ENCODE measurements around the gene CUL4A. TPM values are rescaled to one million over a fixed set of nuclear protein-coding genes. Genes with fewer than 3 reads are reported as not detected.

Gene CUL4A
- total and polyA plus RNA-seq, 2 donors (not counting 3 experiments of a cell fraction or from before 2014, with no cell fraction given): 37.9 to 80.0 TPM

DNA sequence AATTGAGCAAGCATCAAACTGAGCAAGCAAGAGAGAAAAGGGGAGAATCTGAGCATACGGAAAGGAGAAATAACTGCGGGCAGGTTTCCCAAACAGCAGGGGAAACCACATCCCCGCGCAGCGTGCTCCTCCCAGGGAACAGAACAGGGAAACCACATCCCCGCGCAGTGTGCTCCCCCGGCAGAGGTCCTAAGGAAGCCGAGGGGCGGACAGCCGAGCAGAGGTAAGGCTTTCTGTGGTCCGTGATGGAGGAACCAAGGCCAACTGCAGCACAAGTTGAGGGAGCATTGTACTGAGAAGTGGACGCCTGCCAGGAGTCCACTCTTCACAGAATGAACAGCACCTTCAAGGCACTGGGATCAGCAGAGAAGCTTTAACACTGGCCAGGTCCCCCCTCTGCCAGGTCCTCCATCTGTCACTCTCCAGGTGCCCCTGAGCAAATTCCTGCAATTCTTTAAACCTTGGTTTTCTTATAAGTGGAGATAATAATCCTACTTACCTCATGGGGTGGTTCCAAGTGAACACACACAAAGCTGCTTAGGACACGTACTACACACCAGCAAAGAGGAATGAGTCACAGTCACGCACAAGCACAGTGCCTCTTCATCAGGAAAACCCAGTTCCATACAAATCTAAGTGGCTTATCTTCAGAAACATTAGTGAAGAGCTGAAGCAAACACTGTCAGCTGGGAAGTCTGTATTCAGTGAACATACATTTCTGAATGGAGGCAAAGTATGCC, 64.6 kb downstream of the CUL4A start:
- H3K9me1 ChIP-seq (replicated peaks; ENCODE audit: control insufficient read depth, extremely low read depth, insufficient read depth, low read length): no peaks in the 10 kb centered on the region
- no peak for DNase-seq (ENCODE audit: low read depth, low spot score)
- no peaks in the 10 kb centered on the region for H3K4me1 ChIP-seq (ENCODE audit: control insufficient read depth, extremely low read depth, insufficient read depth, low read length)
- no peaks in the 10 kb centered on the region for H3K79me2 ChIP-seq (ENCODE audit: control insufficient read depth, insufficient read depth, low read length)
- no peak overlapping the region for H3K4me2 ChIP-seq (ENCODE audit: insufficient read depth, low read length)
- H3K9me3 ChIP-seq (replicated peaks; ENCODE audit: control insufficient read depth, insufficient read depth, low read length): no peaks in the 10 kb centered on the region
- intact Hi-C loops (cut with micrococcal nuclease): loop anchor here (10.0 kb wide), 1 partner anchor 291 kb away; no protein-coding TSS in a partner anchor
- H4K20me1 ChIP-seq (replicated peaks; ENCODE audit: control insufficient read depth, extremely low read depth, insufficient read depth, low read length): no peaks in the 10 kb centered on the region
- no TSS peak for BruUV-seq (replicated peaks)
- H2AFZ ChIP-seq (ENCODE audit: low read depth, low read length): no peak overlapping the region
- no peak overlapping the region for H3K27ac ChIP-seq (ENCODE audit: insufficient read depth, low read depth, low read length)
- TF ChIP-seq, protein P1, sequence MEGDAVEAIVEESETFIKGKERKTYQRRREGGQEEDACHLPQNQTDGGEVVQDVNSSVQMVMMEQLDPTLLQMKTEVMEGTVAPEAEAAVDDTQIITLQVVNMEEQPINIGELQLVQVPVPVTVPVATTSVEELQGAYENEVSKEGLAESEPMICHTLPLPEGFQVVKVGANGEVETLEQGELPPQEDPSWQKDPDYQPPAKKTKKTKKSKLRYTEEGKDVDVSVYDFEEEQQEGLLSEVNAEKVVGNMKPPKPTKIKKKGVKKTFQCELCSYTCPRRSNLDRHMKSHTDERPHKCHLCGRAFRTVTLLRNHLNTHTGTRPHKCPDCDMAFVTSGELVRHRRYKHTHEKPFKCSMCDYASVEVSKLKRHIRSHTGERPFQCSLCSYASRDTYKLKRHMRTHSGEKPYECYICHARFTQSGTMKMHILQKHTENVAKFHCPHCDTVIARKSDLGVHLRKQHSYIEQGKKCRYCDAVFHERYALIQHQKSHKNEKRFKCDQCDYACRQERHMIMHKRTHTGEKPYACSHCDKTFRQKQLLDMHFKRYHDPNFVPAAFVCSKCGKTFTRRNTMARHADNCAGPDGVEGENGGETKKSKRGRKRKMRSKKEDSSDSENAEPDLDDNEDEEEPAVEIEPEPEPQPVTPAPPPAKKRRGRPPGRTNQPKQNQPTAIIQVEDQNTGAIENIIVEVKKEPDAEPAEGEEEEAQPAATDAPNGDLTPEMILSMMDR (IDR thresholded peaks at IDR 0.05; ENCODE audit: extremely low read depth in 1 of 2, insufficient read depth in 1 of 2, low read depth in 1 of 2, low read length in 2 of 2): no peak
- dilution Hi-C loops (cut with MboI; ENCODE audit: extremely low pct_ligation_motif_present, low sequenced_read_pairs): no loop called here
- H3K36me3 ChIP-seq (ENCODE audit: control insufficient read depth in 2 of 2, extremely low read depth in 1 of 2, insufficient read depth in 2 of 2, low read length in 2 of 2): no peaks in the 10 kb centered on the region
- H3K9ac ChIP-seq (replicated peaks; ENCODE audit: extremely low read depth, insufficient read depth, low read length): no peak overlapping the region
- CTCF ChIA-PET: interaction anchor here (1.0 to 3.0 kb wide), 6 partner anchors 9 to 288 kb away, joined by 3 to 13 read pairs (median 4); no protein-coding TSS in a partner anchor
- no peaks in the 10 kb centered on the region for H3K27me3 ChIP-seq (ENCODE audit: control insufficient read depth in 2 of 2, insufficient read depth in 2 of 2, low read length in 2 of 2)
- H3K4me3 ChIP-seq (replicated peaks in 1 of 3; ENCODE audit: insufficient read depth in 1 of 3, low read depth in 1 of 3, low read length in 3 of 3): no peak overlapping the region
- no peak for FAIRE-seq
- POLR2A ChIA-PET: no interaction called here

DNA sequence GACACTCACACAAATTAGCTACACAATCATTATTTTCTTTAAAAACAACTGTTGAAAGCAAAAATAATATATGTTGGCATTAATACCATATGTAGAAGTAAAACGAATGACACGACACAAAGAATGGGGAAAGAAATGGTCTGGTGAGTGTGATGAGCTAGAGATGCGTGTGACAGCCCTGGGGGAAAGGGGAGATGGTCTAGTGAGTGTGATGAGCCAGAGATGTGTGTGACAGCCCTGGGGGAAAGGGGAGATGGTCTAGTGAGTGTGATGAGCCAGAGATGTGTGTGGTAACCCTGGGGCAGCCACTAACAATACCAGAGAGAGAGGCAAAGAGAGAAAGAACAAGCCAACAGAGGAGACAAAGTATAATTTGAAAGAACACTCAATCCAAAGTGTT, 65.3 kb downstream of the CUL4A start:
- ChIA-PET POLR2A (no interaction called here), CTCF (interaction anchor here (1.0 to 3.0 kb wide), 6 partner anchors 10 to 288 kb away, joined by 3 to 13 read pairs (median 4); no protein-coding TSS in a partner anchor)
- DNase-seq (ENCODE audit: low read depth, low spot score): no peak
- Histone ChIP-seq H3K9me1 (replicated peaks; ENCODE audit: control insufficient read depth, extremely low read depth, insufficient read depth, low read length) (no peaks in the 10 kb centered on the region), H4K20me1 (replicated peaks; ENCODE audit: control insufficient read depth, extremely low read depth, insufficient read depth, low read length) (no peaks in the 10 kb centered on the region), H3K27ac (ENCODE audit: insufficient read depth, low read depth, low read length) (no peak overlapping the region), H3K36me3 (ENCODE audit: control insufficient read depth in 2 of 2, extremely low read depth in 1 of 2, insufficient read depth in 2 of 2, low read length in 2 of 2) (no peaks in the 10 kb centered on the region), H3K4me2 (ENCODE audit: insufficient read depth, low read length) (no peak overlapping the region), H3K4me1 (ENCODE audit: control insufficient read depth, extremely low read depth, insufficient read depth, low read length) (no peaks in the 10 kb centered on the region), H2AFZ (ENCODE audit: low read depth, low read length) (no peak overlapping the region), H3K4me3 (replicated peaks in 1 of 3; ENCODE audit: insufficient read depth in 1 of 3, low read depth in 1 of 3, low read length in 3 of 3) (no peak overlapping the region), H3K27me3 (ENCODE audit: control insufficient read depth in 2 of 2, insufficient read depth in 2 of 2, low read length in 2 of 2) (no peaks in the 10 kb centered on the region), H3K9ac (replicated peaks; ENCODE audit: extremely low read depth, insufficient read depth, low read length) (no peak overlapping the region), H3K79me2 (ENCODE audit: control insufficient read depth, insufficient read depth, low read length) (no peaks in the 10 kb centered on the region), H3K9me3 (replicated peaks; ENCODE audit: control insufficient read depth, insufficient read depth, low read length) (no peaks in the 10 kb centered on the region)
- TF ChIP-seq, protein P1 (IDR thresholded peaks at IDR 0.05; ENCODE audit: extremely low read depth in 1 of 2, insufficient read depth in 1 of 2, low read depth in 1 of 2, low read length in 2 of 2): no peak
- TF ChIP-seq, protein P2, sequence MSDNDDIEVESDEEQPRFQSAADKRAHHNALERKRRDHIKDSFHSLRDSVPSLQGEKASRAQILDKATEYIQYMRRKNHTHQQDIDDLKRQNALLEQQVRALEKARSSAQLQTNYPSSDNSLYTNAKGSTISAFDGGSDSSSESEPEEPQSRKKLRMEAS (IDR thresholded peaks at IDR 0.05; ENCODE audit: insufficient read depth, insufficient read length): no peak
- TF ChIP-seq EZH2 (IDR thresholded peaks at IDR 0.05; ENCODE audit: borderline replicate concordance, low read depth, low read length, severe bottlenecking) (no peak), POLR2A (IDR thresholded peaks at IDR 0.05; ENCODE audit: low read depth, low read length) (no peak), POLR2AphosphoS5 (IDR thresholded peaks at IDR 0.05; ENCODE audit: insufficient read depth, low read depth, low read length) (no peak), FOS (IDR thresholded peaks at IDR 0.05; ENCODE audit: borderline replicate concordance, insufficient read depth, low read length) (no peak), GATA2 (IDR thresholded peaks at IDR 0.05; ENCODE audit: insufficient read depth, insufficient read length, low read depth, low read length) (no peak), MYC (IDR thresholded peaks at IDR 0.05; ENCODE audit: low read depth, low read length) (no peak), JUN (IDR thresholded peaks at IDR 0.05; ENCODE audit: borderline replicate concordance, insufficient read depth, insufficient read length, low read depth) (no peak)
- intact Hi-C loops (cut with micrococcal nuclease): loop anchor here (1.0 to 10.0 kb wide), 2 partner anchors 120 to 290 kb away; no protein-coding TSS in a partner anchor
- no TSS peak for BruUV-seq (replicated peaks)
- FAIRE-seq: no peak
- dilution Hi-C loops (cut with MboI; ENCODE audit: extremely low pct_ligation_motif_present, low sequenced_read_pairs): no loop called here

Measured in endothelial cell of umbilical vein (primary cell).